ENCODE measurements around the gene CSRNP3.

GRCh38 chr2:165662720-165663119 is 193.2 kb downstream of the CSRNP3 start:
- TF ChIP-seq CTCF (optimal IDR thresholded peaks at IDR 0.05 in 1 of 3, IDR thresholded peaks at IDR 0.05 in 1 of 3, conservative IDR thresholded peaks at IDR 0.05 in 1 of 3; ENCODE audit: extremely low read depth in 1 of 3, insufficient read depth in 2 of 3, low read length in 3 of 3) (no peak), EZH2 (IDR thresholded peaks at IDR 0.05; ENCODE audit: low read length) (no peak)
